Activated T-cell treated with anti-CD3 and anti-CD28 coated beads, Interleukin-2, amount 50 U/mL, for 72 hours (primary cell): ENCODE data around the gene TRAPPC11. TPM values are rescaled to one million over a fixed set of nuclear protein-coding genes. Genes with fewer than 3 reads are reported as not detected.

ENCODE experiments used
- ATAC-seq, 2 donors: fragments of 150-1000 bp; cut with Tn5 transposase; replicated peaks in 1 of 2; 2 replicates each; pipeline ENCODE4 v1.10.0; 2021; ENCODE audit warnings: moderate library complexity in 2 of 2, mild to moderate bottlenecking in 1 of 2
- DNase-seq, 2 donors: peaks; one replicate each; pipeline ENCODE4 v3.0.0; 2021 to 2022; ENCODE audit warnings: mixed read lengths in 1 of 2
- H3K27ac Mint-ChIP-seq: one replicate; pipeline ENCODE4 v1.8.0; 2022; ENCODE audit warnings: mild to moderate bottlenecking, moderate library complexity, mixed read lengths
- H3K27me3 Mint-ChIP-seq: one replicate; pipeline ENCODE4 v1.8.0; 2022; ENCODE audit warnings: low read depth, mixed read lengths
- H3K36me3 Mint-ChIP-seq, 2 donors: one replicate each; pipeline ENCODE4 v1.8.0; 2022; ENCODE audit warnings: mixed read lengths in 2 of 2, mild to moderate bottlenecking in 1 of 2; ENCODE audit not compliant: insufficient read depth in 2 of 2
- H3K4me1 Mint-ChIP-seq: one replicate; pipeline ENCODE4 v1.8.0; 2022; ENCODE audit warnings: low read depth, mixed read lengths
- H3K4me3 Mint-ChIP-seq, 2 donors: one replicate each; pipeline ENCODE4 v1.8.0; 2022; ENCODE audit warnings: mild to moderate bottlenecking in 2 of 2, mixed read lengths in 2 of 2, moderate library complexity in 2 of 2
- H3K9me3 Mint-ChIP-seq, 2 donors: one replicate each; pipeline ENCODE4 v1.8.0; 2022; ENCODE audit warnings: mixed read lengths in 2 of 2
- total RNA-seq, 2 donors: library from RNA; stranded (reverse); gene quantifications; one replicate each; pipeline ENCODE4 v1.2.3, GENCODE V29; 2022

TRAPPC11 gene
- total RNA-seq, 2 donors from 2014 or later = 33.2 to 36.8 TPM

- Mint-ChIP-seq H3K27me3 (no peaks in the 10 kb centered on the region), H3K4me1 (peaks cover 41% of the 10 kb centered on the region), H3K9me3 (no peaks in the 10 kb centered on the region), H3K27ac (peak overlapping the region; percentile 98), H3K4me3 (peak overlapping the region; percentile 84 to 91), H3K36me3 (peaks cover 2 to 6% of the 10 kb centered on the region in 2 donors)
- DNase-seq = peak; percentile 23 to 43
- ATAC-seq = no peak
Measured at GRCh38 chr4:183658362-183659028, 598 bp upstream of the TRAPPC11 start.

GRCh38 chr4:183659872-183660242, 764 bp downstream of the TRAPPC11 start:
- DNase-seq (no peak), ATAC-seq (no peak)
- Mint-ChIP-seq H3K4me3 (peak overlapping the region; percentile 84 to 91), H3K4me1 (peaks cover 41% of the 10 kb centered on the region), H3K27me3 (no peaks in the 10 kb centered on the region), H3K27ac (peak overlapping the region; percentile 75), H3K9me3 (no peaks in the 10 kb centered on the region), H3K36me3 (peaks cover 0 to 7% of the 10 kb centered on the region in 2 donors)

- ATAC-seq (no peak), DNase-seq (no peak)
- no peak overlapping the region for H3K4me3 Mint-ChIP-seq
- H3K9me3 Mint-ChIP-seq = no peaks in the 10 kb centered on the region
- H3K27ac Mint-ChIP-seq = no peak overlapping the region
- H3K27me3 Mint-ChIP-seq = no peaks in the 10 kb centered on the region
- peaks cover under 1% of the 10 kb centered on the region for H3K4me1 Mint-ChIP-seq
- peaks cover 4 to 6% of the 10 kb centered on the region in 2 donors for H3K36me3 Mint-ChIP-seq
Measured at GRCh38 chr4:183666088-183666487, 7.0 kb downstream of the TRAPPC11 start.

- Mint-ChIP-seq H3K36me3 (peaks cover 4% of the 10 kb centered on the region in 2 donors), H3K9me3 (no peaks in the 10 kb centered on the region), H3K4me3 (no peak overlapping the region), H3K4me1 (no peaks in the 10 kb centered on the region), H3K27ac (no peak overlapping the region), H3K27me3 (no peaks in the 10 kb centered on the region)
- ATAC-seq = no peak
- DNase-seq = no peak
Measured at GRCh38 chr4:183670251-183670650, 11.2 kb downstream of the TRAPPC11 start.

- DNase-seq (no peak), ATAC-seq (no peak)
- H3K4me3 Mint-ChIP-seq = no peak overlapping the region
- H3K27me3 Mint-ChIP-seq = no peaks in the 10 kb centered on the region
- H3K36me3 Mint-ChIP-seq = peaks cover 0 to 1% of the 10 kb centered on the region in 2 donors
- no peaks in the 10 kb centered on the region for H3K9me3 Mint-ChIP-seq
- H3K4me1 Mint-ChIP-seq = no peaks in the 10 kb centered on the region
- H3K27ac Mint-ChIP-seq = no peak overlapping the region
Measured at GRCh38 chr4:183670960-183671555, 12.0 kb downstream of the TRAPPC11 start.

- H3K27ac Mint-ChIP-seq = no peak overlapping the region
- no peaks in the 10 kb centered on the region for H3K27me3 Mint-ChIP-seq
- peaks cover under 1 to 1% of the 10 kb centered on the region in 2 donors for H3K36me3 Mint-ChIP-seq
- no peaks in the 10 kb centered on the region for H3K4me1 Mint-ChIP-seq
- no peaks in the 10 kb centered on the region for H3K9me3 Mint-ChIP-seq
- ATAC-seq (no peak), DNase-seq (no peak)
- H3K4me3 Mint-ChIP-seq = no peak overlapping the region
Measured at GRCh38 chr4:183674153-183674552, 15.1 kb downstream of the TRAPPC11 start.

- ATAC-seq (no peak), DNase-seq (no peak)
- Mint-ChIP-seq H3K36me3 (peaks cover 2% of the 10 kb centered on the region in 2 donors), H3K4me3 (no peak overlapping the region), H3K27ac (no peak overlapping the region), H3K9me3 (no peaks in the 10 kb centered on the region), H3K4me1 (no peaks in the 10 kb centered on the region), H3K27me3 (no peaks in the 10 kb centered on the region)
Measured at GRCh38 chr4:183675625-183676024, 16.5 kb downstream of the TRAPPC11 start.

GRCh38 chr4:183681119-183681518, 22.0 kb downstream of the TRAPPC11 start:
- no peak for ATAC-seq
- Mint-ChIP-seq H3K27ac (no peak overlapping the region), H3K4me3 (no peak overlapping the region), H3K9me3 (no peaks in the 10 kb centered on the region), H3K27me3 (no peaks in the 10 kb centered on the region), H3K36me3 (peaks cover 2% of the 10 kb centered on the region in 2 donors), H3K4me1 (no peaks in the 10 kb centered on the region)
- DNase-seq = no peak

GRCh38 chr4:183686461-183686860, 27.4 kb downstream of the TRAPPC11 start:
- Mint-ChIP-seq H3K36me3 (peaks cover 2 to 3% of the 10 kb centered on the region in 2 donors), H3K4me1 (no peaks in the 10 kb centered on the region), H3K9me3 (no peaks in the 10 kb centered on the region), H3K4me3 (no peak overlapping the region), H3K27me3 (no peaks in the 10 kb centered on the region), H3K27ac (no peak overlapping the region)
- ATAC-seq (no peak), DNase-seq (no peak)

GRCh38 chr4:183688216-183688615, 29.1 kb downstream of the TRAPPC11 start:
- Mint-ChIP-seq H3K9me3 (no peaks in the 10 kb centered on the region), H3K27ac (no peak overlapping the region), H3K27me3 (no peaks in the 10 kb centered on the region), H3K4me3 (no peak overlapping the region), H3K4me1 (no peaks in the 10 kb centered on the region), H3K36me3 (peaks cover 3 to 4% of the 10 kb centered on the region in 2 donors)
- ATAC-seq = no peak
- DNase-seq = no peak

GRCh38 chr4:183691006-183691405, 31.9 kb downstream of the TRAPPC11 start:
- no peak overlapping the region for H3K4me3 Mint-ChIP-seq
- ATAC-seq (no peak), DNase-seq (no peak)
- peak overlapping the region; percentile 14 for H3K27ac Mint-ChIP-seq
- H3K27me3 Mint-ChIP-seq = no peaks in the 10 kb centered on the region
- no peaks in the 10 kb centered on the region for H3K9me3 Mint-ChIP-seq
- H3K4me1 Mint-ChIP-seq = no peaks in the 10 kb centered on the region
- H3K36me3 Mint-ChIP-seq = peaks cover 4 to 8% of the 10 kb centered on the region in 2 donors

- Mint-ChIP-seq H3K9me3 (no peaks in the 10 kb centered on the region), H3K27ac (no peak overlapping the region), H3K4me1 (no peaks in the 10 kb centered on the region), H3K4me3 (no peak overlapping the region), H3K36me3 (peaks cover 4 to 10% of the 10 kb centered on the region in 2 donors), H3K27me3 (no peaks in the 10 kb centered on the region)
- ATAC-seq (no peak), DNase-seq (no peak)
Measured at GRCh38 chr4:183691897-183692296, 32.8 kb downstream of the TRAPPC11 start.

GRCh38 chr4:183698909-183699308, 39.8 kb downstream of the TRAPPC11 start:
- no peak for ATAC-seq
- no peaks in the 10 kb centered on the region for H3K27me3 Mint-ChIP-seq
- no peak for DNase-seq
- H3K4me1 Mint-ChIP-seq = no peaks in the 10 kb centered on the region
- no peak overlapping the region for H3K27ac Mint-ChIP-seq
- peaks cover 11 to 32% of the 10 kb centered on the region in 2 donors for H3K36me3 Mint-ChIP-seq
- no peaks in the 10 kb centered on the region for H3K9me3 Mint-ChIP-seq
- H3K4me3 Mint-ChIP-seq = no peak overlapping the region

- peaks cover 11 to 32% of the 10 kb centered on the region in 2 donors for H3K36me3 Mint-ChIP-seq
- no peaks in the 10 kb centered on the region for H3K4me1 Mint-ChIP-seq
- H3K27me3 Mint-ChIP-seq = no peaks in the 10 kb centered on the region
- ATAC-seq = no peak
- no peak for DNase-seq
- no peak overlapping the region for H3K4me3 Mint-ChIP-seq
- H3K9me3 Mint-ChIP-seq = no peaks in the 10 kb centered on the region
- H3K27ac Mint-ChIP-seq = no peak overlapping the region
Measured at GRCh38 chr4:183700407-183700806, 41.3 kb downstream of the TRAPPC11 start.
